ENCODE results near the gene TXNDC16. TPM values are rescaled to one million over a fixed set of nuclear protein-coding genes. Genes with fewer than 3 reads are reported as not detected.
A peak's percentile ranks its signal among the peaks of the same experiment; 100 is the strongest.

TXNDC16 gene
- total RNA-seq, 1 donor, result 6.9 TPM

GRCh38 chr14:52458721-52459085 lies 93.6 kb downstream of the TXNDC16 start:
- DNase-seq (ENCODE audit: low read depth), result peak; percentile 19
- no peak overlapping the region for H3K4me3 ChIP-seq (ENCODE audit: low read depth, low read length)
- TF ChIP-seq, protein P1, sequence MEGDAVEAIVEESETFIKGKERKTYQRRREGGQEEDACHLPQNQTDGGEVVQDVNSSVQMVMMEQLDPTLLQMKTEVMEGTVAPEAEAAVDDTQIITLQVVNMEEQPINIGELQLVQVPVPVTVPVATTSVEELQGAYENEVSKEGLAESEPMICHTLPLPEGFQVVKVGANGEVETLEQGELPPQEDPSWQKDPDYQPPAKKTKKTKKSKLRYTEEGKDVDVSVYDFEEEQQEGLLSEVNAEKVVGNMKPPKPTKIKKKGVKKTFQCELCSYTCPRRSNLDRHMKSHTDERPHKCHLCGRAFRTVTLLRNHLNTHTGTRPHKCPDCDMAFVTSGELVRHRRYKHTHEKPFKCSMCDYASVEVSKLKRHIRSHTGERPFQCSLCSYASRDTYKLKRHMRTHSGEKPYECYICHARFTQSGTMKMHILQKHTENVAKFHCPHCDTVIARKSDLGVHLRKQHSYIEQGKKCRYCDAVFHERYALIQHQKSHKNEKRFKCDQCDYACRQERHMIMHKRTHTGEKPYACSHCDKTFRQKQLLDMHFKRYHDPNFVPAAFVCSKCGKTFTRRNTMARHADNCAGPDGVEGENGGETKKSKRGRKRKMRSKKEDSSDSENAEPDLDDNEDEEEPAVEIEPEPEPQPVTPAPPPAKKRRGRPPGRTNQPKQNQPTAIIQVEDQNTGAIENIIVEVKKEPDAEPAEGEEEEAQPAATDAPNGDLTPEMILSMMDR (IDR thresholded peaks at IDR 0.05; ENCODE audit: insufficient read depth, low read length), result no peak

GRCh38 chr14:52457411-52457810 lies 94.9 kb downstream of the TXNDC16 start:
- TF ChIP-seq, protein P1 (IDR thresholded peaks at IDR 0.05; ENCODE audit: insufficient read depth, low read length), result no peak
- no peak for DNase-seq (ENCODE audit: low read depth)
- H3K4me3 ChIP-seq (ENCODE audit: low read depth, low read length), result no peak overlapping the region

DNA sequence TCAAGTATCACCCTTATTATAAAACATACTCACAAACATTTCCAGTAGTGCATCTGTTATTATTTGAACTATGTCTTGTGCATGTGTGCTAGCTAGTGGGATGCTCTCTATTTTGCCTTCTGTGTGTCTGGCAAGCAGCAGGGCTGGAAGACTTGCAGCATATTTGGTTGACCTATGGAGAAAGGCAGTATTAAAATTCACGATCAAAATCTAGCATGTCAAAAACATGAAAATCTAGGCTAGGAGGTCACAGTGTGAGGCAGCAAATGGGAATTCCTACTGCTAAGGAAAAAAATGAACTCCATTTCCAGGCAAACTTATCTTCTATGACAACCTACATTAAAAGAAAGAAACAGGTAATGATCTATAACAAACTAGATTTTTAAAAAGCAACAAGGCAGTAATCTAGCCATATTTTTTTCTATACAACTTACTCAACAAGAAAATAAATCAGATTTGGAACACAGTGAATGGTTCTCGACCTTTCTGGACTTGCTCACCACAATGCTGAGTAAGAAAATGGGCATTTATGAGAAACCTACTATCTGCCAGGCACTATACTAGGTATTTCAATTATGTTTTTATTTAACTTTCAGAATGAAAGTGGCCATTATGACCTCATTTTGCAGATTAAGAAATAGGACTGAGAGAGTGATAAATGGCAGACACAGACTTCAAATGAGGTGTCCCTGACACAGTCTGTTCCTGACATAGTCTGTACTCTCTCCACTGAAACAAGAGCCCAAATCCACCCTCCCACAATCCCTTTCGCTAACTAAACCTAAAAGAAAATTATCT lies 96.8 kb downstream of the TXNDC16 start:
- no peak overlapping the region for H3K4me3 ChIP-seq (ENCODE audit: low read depth, low read length)
- TF ChIP-seq, protein P1 (IDR thresholded peaks at IDR 0.05; ENCODE audit: insufficient read depth, low read length), result no peak
- DNase-seq (ENCODE audit: low read depth), result peak; percentile 71

GRCh38 chr14:52447236-52447635 lies 105.1 kb downstream of the TXNDC16 start:
- TF ChIP-seq, protein P1 (IDR thresholded peaks at IDR 0.05; ENCODE audit: insufficient read depth, low read length), result no peak
- DNase-seq (ENCODE audit: low read depth), result no peak

DNA sequence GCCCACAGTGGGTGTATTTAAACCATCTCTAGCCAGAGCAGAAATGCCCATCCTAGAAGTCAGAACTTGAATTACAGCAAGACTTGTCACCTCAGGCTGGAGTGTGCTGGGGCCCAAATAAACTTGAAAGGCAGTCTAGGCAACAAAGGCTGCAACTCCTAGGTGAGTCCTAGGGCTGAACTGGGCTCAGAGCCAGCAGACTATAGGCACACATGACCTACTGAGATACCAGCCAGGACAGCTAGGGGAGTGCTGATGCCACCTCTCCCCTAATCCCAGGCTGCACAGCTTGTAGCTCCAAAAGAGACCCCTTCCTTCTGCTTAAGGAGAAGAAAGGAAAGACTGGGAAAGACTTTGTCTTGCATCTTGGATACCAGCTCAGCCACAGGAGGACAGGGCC lies 106.0 kb downstream of the TXNDC16 start:
- no peak overlapping the region for H3K4me3 ChIP-seq (ENCODE audit: low read depth, low read length)
- DNase-seq (ENCODE audit: low read depth), result no peak
- TF ChIP-seq, protein P1 (IDR thresholded peaks at IDR 0.05; ENCODE audit: insufficient read depth, low read length), result no peak

More at GRCh38 chr14:52447236-52447635, 105.1 kb downstream of the TXNDC16 start:
- H3K4me3 ChIP-seq (ENCODE audit: low read depth, low read length), result no peak overlapping the region

- no peak overlapping the region for H3K4me3 ChIP-seq (ENCODE audit: low read depth, low read length)
- peak; percentile 17 for DNase-seq (ENCODE audit: low read depth)
- TF ChIP-seq, protein P1 (IDR thresholded peaks at IDR 0.05; ENCODE audit: insufficient read depth, low read length), result no peak
Measured at GRCh38 chr14:52443506-52443905, 108.8 kb downstream of the TXNDC16 start.

Measured in fibroblast of the aortic adventitia (primary cell).